ENCODE measurements around the gene CT47A1.

Gene CT47A1

GRCh38 chrX:121011254-121011653, 25.7 kb upstream of the CT47A1 start:
- TF ChIP-seq BACH2 (CRISPR knock-in tag; IDR thresholded peaks at IDR 0.05; ENCODE audit: borderline replicate concordance) (no peak), TCF4 (CRISPR knock-in tag; IDR thresholded peaks at IDR 0.05; ENCODE audit: borderline replicate concordance) (no peak), PPARA (CRISPR knock-in tag; IDR thresholded peaks at IDR 0.05; ENCODE audit: borderline replicate concordance) (no peak), RARB (CRISPR knock-in tag; IDR thresholded peaks at IDR 0.05) (no peak), ESRRG (CRISPR knock-in tag; IDR thresholded peaks at IDR 0.05) (no peak), TOX (CRISPR knock-in tag; IDR thresholded peaks at IDR 0.05; ENCODE audit: borderline replicate concordance) (no peak), ZC3H10 (CRISPR knock-in tag; IDR thresholded peaks at IDR 0.05) (no peak), GLIS3 (CRISPR knock-in tag; IDR thresholded peaks at IDR 0.05) (no peak), ZNF565 (CRISPR knock-in tag; conservative IDR thresholded peaks at IDR 0.05; ENCODE audit: low read depth) (no peak), CSDC2 (CRISPR knock-in tag; IDR thresholded peaks at IDR 0.05) (no peak), PATZ1 (CRISPR knock-in tag; IDR thresholded peaks at IDR 0.05; ENCODE audit: borderline replicate concordance) (no peak), SNAI2 (CRISPR knock-in tag; IDR thresholded peaks at IDR 0.05) (no peak)
- no peak for ATAC-seq

GRCh38 chrX:121010218-121010617, 24.7 kb upstream of the CT47A1 start:
- no peak for ATAC-seq
- TF ChIP-seq ZNF70 (CRISPR knock-in tag; IDR thresholded peaks at IDR 0.05): no peak
- no peak for TF ChIP-seq ESRRG (CRISPR knock-in tag; IDR thresholded peaks at IDR 0.05)
- no peak for TF ChIP-seq TSHZ2 (CRISPR knock-in tag; IDR thresholded peaks at IDR 0.05)
- TF ChIP-seq POU6F1 (CRISPR knock-in tag; IDR thresholded peaks at IDR 0.05; ENCODE audit: borderline replicate concordance, low read depth): no peak
- TF ChIP-seq ZNF8 (CRISPR knock-in tag; IDR thresholded peaks at IDR 0.05): no peak
- no peak for TF ChIP-seq GLIS3 (CRISPR knock-in tag; IDR thresholded peaks at IDR 0.05)

- TF ChIP-seq TOX (CRISPR knock-in tag; IDR thresholded peaks at IDR 0.05; ENCODE audit: borderline replicate concordance) (no peak), TCF4 (CRISPR knock-in tag; IDR thresholded peaks at IDR 0.05; ENCODE audit: borderline replicate concordance) (no peak), CSDC2 (CRISPR knock-in tag; IDR thresholded peaks at IDR 0.05) (no peak), OSR1 (CRISPR knock-in tag; IDR thresholded peaks at IDR 0.05) (no peak), ZFP3 (CRISPR knock-in tag; IDR thresholded peaks at IDR 0.05) (no peak), ZNF565 (CRISPR knock-in tag; conservative IDR thresholded peaks at IDR 0.05; ENCODE audit: low read depth) (no peak), BACH2 (CRISPR knock-in tag; IDR thresholded peaks at IDR 0.05; ENCODE audit: borderline replicate concordance) (no peak), PPARA (CRISPR knock-in tag; IDR thresholded peaks at IDR 0.05; ENCODE audit: borderline replicate concordance) (no peak), GLIS3 (CRISPR knock-in tag; IDR thresholded peaks at IDR 0.05) (no peak), CSRNP3 (CRISPR knock-in tag; IDR thresholded peaks at IDR 0.05) (no peak)
- ATAC-seq: no peak
Measured at GRCh38 chrX:121009764-121010163, 24.2 kb upstream of the CT47A1 start.

GRCh38 chrX:121008920-121009319, 23.4 kb upstream of the CT47A1 start:
- ATAC-seq: no peak
- TF ChIP-seq GLIS3 (CRISPR knock-in tag; IDR thresholded peaks at IDR 0.05): no peak
- no peak for TF ChIP-seq BACH2 (CRISPR knock-in tag; IDR thresholded peaks at IDR 0.05; ENCODE audit: borderline replicate concordance)
- TF ChIP-seq ARNTL (CRISPR knock-in tag; IDR thresholded peaks at IDR 0.05; ENCODE audit: borderline replicate concordance, low read depth): no peak
- no peak for TF ChIP-seq PATZ1 (CRISPR knock-in tag; IDR thresholded peaks at IDR 0.05; ENCODE audit: borderline replicate concordance)

Measured in SK-N-SH treated with all-trans-retinoic acid at 6 μM for 48 hours (cell line).